Karpas-422 (cell line): ENCODE results near the gene GAS7. TPM values are rescaled to one million over a fixed set of nuclear protein-coding genes. Genes with fewer than 3 reads are reported as not detected.

ENCODE experiments used
- DNase-seq: peaks from one replicate; pipeline ENCODE4 v3.0.0-alpha.2; 2015
- H2AFZ ChIP-seq: fragments of 200-600 bp; sonication (generic); 2 replicates; pipeline ENCODE4 v1.6.1; 2014; ENCODE audit warnings: antibody characterized with exemption, low read length, mixed read lengths
- H3K27ac ChIP-seq: fragments of 200-600 bp; sonication (generic); 2 replicates; pipeline ENCODE4 v1.5.1; 2014; ENCODE audit warnings: mild to moderate bottlenecking, low read length, moderate library complexity
- H3K27me3 ChIP-seq: fragments of 200-600 bp; sonication (generic); 2 replicates; pipeline ENCODE4 v1.6.1; 2014; ENCODE audit warnings: low read length, mixed read lengths
- H3K36me3 ChIP-seq: fragments of 200-600 bp; sonication (generic); 2 replicates; pipeline ENCODE4 v1.6.1; 2014; ENCODE audit warnings: low read length, mixed read lengths; ENCODE audit not compliant: insufficient read depth
- H3K4me1 ChIP-seq: fragments of 200-600 bp; sonication (generic); 2 replicates; pipeline ENCODE4 v1.6.1; 2014; ENCODE audit warnings: mild to moderate bottlenecking, low read length, mixed read lengths
- H3K4me2 ChIP-seq: fragments of 200-600 bp; sonication (generic); 2 replicates; pipeline ENCODE4 v1.6.1; 2014; ENCODE audit warnings: low read length, low read depth, mild to moderate bottlenecking; ENCODE audit not compliant: poor library complexity, severe bottlenecking
- H3K4me3 ChIP-seq: fragments of 200-600 bp; sonication (generic); 2 replicates; pipeline ENCODE4 v1.5.1; 2014; ENCODE audit warnings: mild to moderate bottlenecking, antibody characterized with exemption, low read length, mixed read lengths
- H3K79me2 ChIP-seq: fragments of 200-600 bp; sonication (generic); 2 replicates; pipeline ENCODE4 v1.6.1; 2014; ENCODE audit warnings: mild to moderate bottlenecking, low read length, mixed read lengths
- H3K9ac ChIP-seq: fragments of 200-600 bp; sonication (generic); 2 replicates; pipeline ENCODE4 v1.6.0; 2014; ENCODE audit warnings: low read length
- H3K9me2 ChIP-seq: fragments of 200-600 bp; sonication (generic), shearing (Covaris generic); replicated peaks from 2 replicates; pipeline ENCODE4 v1.6.0; 2014; ENCODE audit warnings: mild to moderate bottlenecking, low read length, moderate library complexity; ENCODE audit not compliant: insufficient read depth
- H3K9me3 ChIP-seq: fragments of 300-700, 200-600 bp; sonication (generic); 2 replicates; pipeline ENCODE4 v1.6.1; 2014; ENCODE audit warnings: low read length, mixed read lengths
- H4K20me1 ChIP-seq: fragments of 200-600 bp; sonication (generic); 2 replicates; pipeline ENCODE4 v1.6.1; 2014; ENCODE audit warnings: mild to moderate bottlenecking, antibody characterized with exemption, low read length, low read depth; ENCODE audit not compliant: insufficient read depth
- total RNA-seq: library from RNA; depleted of rRNA; stranded (reverse); fragments of >200 nt; shearing (Covaris generic); gene quantifications from 2 replicates; pipeline ENCODE4 v1.2.3, GENCODE V29; 2014; ENCODE audit warnings: low replicate concordance

GAS7 gene
- total RNA-seq, 1 experiment from 2014 or later, result 79.9 TPM

GRCh38 chr17:10172241-10172741 is 26.1 kb downstream of the GAS7 start:
- Histone ChIP-seq H3K36me3 (no peaks in the 10 kb centered on the region), H2AFZ (peak overlapping the region; percentile 32), H4K20me1 (no peaks in the 10 kb centered on the region), H3K27me3 (no peaks in the 10 kb centered on the region), H3K27ac (peak overlapping the region; percentile 74), H3K4me3 (peak overlapping the region; percentile 40), H3K9me3 (no peaks in the 10 kb centered on the region), H3K9ac (peak overlapping the region; percentile 46), H3K4me1 (peaks cover 56% of the 10 kb centered on the region), H3K9me2 (no peaks in the 10 kb centered on the region), H3K4me2 (peak overlapping the region; percentile 66), H3K79me2 (no peaks in the 10 kb centered on the region)
- peak; percentile 83 for DNase-seq

GRCh38 chr17:10171581-10171981 is 26.8 kb downstream of the GAS7 start:
- Histone ChIP-seq H3K9ac (peak overlapping the region; percentile 46), H3K4me3 (peak overlapping the region; percentile 40), H3K36me3 (no peaks in the 10 kb centered on the region), H4K20me1 (no peaks in the 10 kb centered on the region), H3K79me2 (no peaks in the 10 kb centered on the region), H3K27ac (peak overlapping the region; percentile 74), H2AFZ (peak overlapping the region; percentile 32), H3K27me3 (no peaks in the 10 kb centered on the region), H3K9me2 (no peaks in the 10 kb centered on the region), H3K4me2 (peak overlapping the region; percentile 66), H3K9me3 (no peaks in the 10 kb centered on the region), H3K4me1 (peaks cover 49% of the 10 kb centered on the region)
- DNase-seq, result peak; percentile 72

GRCh38 chr17:10171122-10171571 is 27.3 kb downstream of the GAS7 start:
- Histone ChIP-seq H3K4me2 (peak overlapping the region; percentile 66), H3K9ac (peak overlapping the region; percentile 46; the same call in 1 of the 2 replicates), H3K9me2 (no peaks in the 10 kb centered on the region), H3K79me2 (no peaks in the 10 kb centered on the region), H3K4me1 (peaks cover 45% of the 10 kb centered on the region), H4K20me1 (no peaks in the 10 kb centered on the region), H3K4me3 (no peak overlapping the region), H3K27ac (peak overlapping the region; percentile 74), H3K27me3 (no peaks in the 10 kb centered on the region), H2AFZ (peak overlapping the region; percentile 32; the same call in 1 of the 2 replicates), H3K9me3 (no peaks in the 10 kb centered on the region), H3K36me3 (no peaks in the 10 kb centered on the region)
- no peak for DNase-seq

- no peak for DNase-seq
- Histone ChIP-seq H3K36me3 (no peaks in the 10 kb centered on the region), H3K79me2 (no peaks in the 10 kb centered on the region), H3K4me2 (no peak overlapping the region), H3K27me3 (no peaks in the 10 kb centered on the region), H3K27ac (no peak overlapping the region), H3K4me1 (peaks cover 41% of the 10 kb centered on the region), H4K20me1 (no peaks in the 10 kb centered on the region), H3K9me3 (no peaks in the 10 kb centered on the region), H3K9me2 (no peaks in the 10 kb centered on the region), H3K4me3 (no peak overlapping the region), H2AFZ (no peak overlapping the region), H3K9ac (no peak overlapping the region)
These were observed 28.2 kb downstream of the GAS7 start for GRCh38 chr17:10170233-10170632.

- no peaks in the 10 kb centered on the region for H3K36me3 ChIP-seq
- peaks cover 42% of the 10 kb centered on the region for H3K4me1 ChIP-seq
- no peak for DNase-seq
- no peaks in the 10 kb centered on the region for H3K9me2 ChIP-seq
- H3K9ac ChIP-seq, result no peak overlapping the region
- H4K20me1 ChIP-seq, result no peaks in the 10 kb centered on the region
- no peaks in the 10 kb centered on the region for H3K9me3 ChIP-seq
- no peaks in the 10 kb centered on the region for H3K27me3 ChIP-seq
- H3K79me2 ChIP-seq, result no peaks in the 10 kb centered on the region
- no peak overlapping the region for H2AFZ ChIP-seq
- no peak overlapping the region for H3K27ac ChIP-seq
- no peak overlapping the region for H3K4me2 ChIP-seq
- H3K4me3 ChIP-seq, result no peak overlapping the region
These were observed 29.1 kb downstream of the GAS7 start for GRCh38 chr17:10169290-10169689.

- no peaks in the 10 kb centered on the region for H4K20me1 ChIP-seq
- H3K27me3 ChIP-seq, result no peaks in the 10 kb centered on the region
- peak; percentile 39 for DNase-seq
- H3K4me1 ChIP-seq, result peaks cover 30% of the 10 kb centered on the region
- no peaks in the 10 kb centered on the region for H3K9me2 ChIP-seq
- no peak overlapping the region for H3K27ac ChIP-seq
- no peaks in the 10 kb centered on the region for H3K36me3 ChIP-seq
- no peak overlapping the region for H3K4me2 ChIP-seq
- H3K79me2 ChIP-seq, result no peaks in the 10 kb centered on the region
- H3K4me3 ChIP-seq, result no peak overlapping the region
- H2AFZ ChIP-seq, result no peak overlapping the region
- H3K9ac ChIP-seq, result no peak overlapping the region
- H3K9me3 ChIP-seq, result no peaks in the 10 kb centered on the region
These were observed 32.0 kb downstream of the GAS7 start for GRCh38 chr17:10166176-10166935.

GRCh38 chr17:10162096-10162495 is 36.3 kb downstream of the GAS7 start:
- Histone ChIP-seq H3K27ac (no peak overlapping the region), H3K4me3 (no peak overlapping the region), H3K27me3 (no peaks in the 10 kb centered on the region), H3K4me1 (peaks cover 21% of the 10 kb centered on the region), H4K20me1 (no peaks in the 10 kb centered on the region), H3K4me2 (peak overlapping the region; percentile 22), H3K36me3 (no peaks in the 10 kb centered on the region), H3K79me2 (no peaks in the 10 kb centered on the region), H2AFZ (no peak overlapping the region), H3K9me2 (no peaks in the 10 kb centered on the region), H3K9me3 (no peaks in the 10 kb centered on the region), H3K9ac (no peak overlapping the region)
- DNase-seq, result peak; percentile 36

- DNase-seq, result peak; percentile 37
- Histone ChIP-seq H3K27ac (no peak overlapping the region), H3K27me3 (no peaks in the 10 kb centered on the region), H3K9me2 (no peaks in the 10 kb centered on the region), H3K9me3 (no peaks in the 10 kb centered on the region), H3K4me3 (no peak overlapping the region), H2AFZ (no peak overlapping the region; the same call in 1 of the 2 replicates), H3K79me2 (no peaks in the 10 kb centered on the region), H3K4me1 (peaks cover 28% of the 10 kb centered on the region), H3K36me3 (no peaks in the 10 kb centered on the region), H3K9ac (no peak overlapping the region), H3K4me2 (no peak overlapping the region), H4K20me1 (no peaks in the 10 kb centered on the region)
These were observed 37.0 kb downstream of the GAS7 start for GRCh38 chr17:10161386-10161785.
